ENCODE results near the gene ZNF790. TPM values are rescaled to one million over a fixed set of nuclear protein-coding genes. Genes with fewer than 3 reads are reported as not detected.

Gene ZNF790
- total and polyA plus RNA-seq, 2 of the 13 experiments (the other 11 are each of a cell fraction or from before 2014, with no cell fraction given), result 1.3 to 5.3 TPM

DNA sequence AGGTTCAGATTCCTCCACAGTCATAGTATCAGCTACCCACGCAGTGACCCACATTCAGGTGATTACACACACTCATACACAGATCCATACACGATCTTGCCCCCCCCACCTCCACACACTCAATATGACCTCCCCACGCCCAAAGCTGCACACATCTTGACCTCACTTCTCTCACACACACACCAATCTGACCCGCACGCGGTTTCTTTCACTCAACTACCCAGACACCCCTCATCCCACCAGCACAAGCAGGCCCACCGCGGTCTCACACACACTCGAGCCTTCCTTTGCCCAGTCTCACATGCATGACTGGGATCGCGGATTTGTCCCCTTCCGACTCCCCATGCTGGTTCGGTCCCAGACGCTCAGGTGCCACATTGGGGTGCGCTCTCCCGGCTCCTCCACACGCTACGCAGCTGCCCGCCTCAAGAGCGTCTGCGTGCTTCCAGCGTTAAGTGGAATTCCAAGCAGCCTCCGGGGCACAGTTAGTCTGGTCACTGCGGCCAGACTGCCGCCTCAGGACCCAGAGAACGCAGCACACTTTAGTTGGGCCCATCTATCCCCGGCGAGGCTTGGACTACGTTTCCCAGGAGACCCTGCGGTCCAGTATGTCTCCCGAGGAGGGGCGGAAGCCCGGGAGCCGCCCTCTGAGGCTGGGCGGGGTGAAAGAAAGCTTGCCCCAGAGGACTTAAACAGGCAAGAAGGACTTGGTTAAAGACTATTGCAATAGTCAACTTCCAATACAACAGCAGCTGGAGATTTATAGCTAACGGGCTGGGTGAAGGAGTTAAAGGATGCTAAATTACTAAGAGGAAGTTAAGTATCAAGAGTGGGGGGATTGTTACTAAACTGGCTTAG lies 11.7 kb upstream of the ZNF790 start (continued):
- no peak for TF ChIP-seq CERS6 (CRISPR knock-in tag; IDR thresholded peaks at IDR 0.05)
- TF ChIP-seq TSC22D2 (CRISPR knock-in tag; IDR thresholded peaks at IDR 0.05; ENCODE audit: borderline replicate concordance), result no peak
- no peak for TF ChIP-seq ZFP1 (CRISPR knock-in tag; IDR thresholded peaks at IDR 0.05)
- TF ChIP-seq HNRNPUL1 (IDR thresholded peaks at IDR 0.05; ENCODE audit: low read depth, low read length), result no peak
- TF ChIP-seq HNRNPLL (IDR thresholded peaks at IDR 0.05; ENCODE audit: low read depth, low read length, poor library complexity, severe bottlenecking), result peak; percentile 81
- TF ChIP-seq ARNT (IDR thresholded peaks at IDR 0.05), result no peak
- TF ChIP-seq ZMYM4 (CRISPR knock-in tag; IDR thresholded peaks at IDR 0.05), result peak; percentile 38; the same call in 1 of the 2 replicates
- TF ChIP-seq, protein P1, sequence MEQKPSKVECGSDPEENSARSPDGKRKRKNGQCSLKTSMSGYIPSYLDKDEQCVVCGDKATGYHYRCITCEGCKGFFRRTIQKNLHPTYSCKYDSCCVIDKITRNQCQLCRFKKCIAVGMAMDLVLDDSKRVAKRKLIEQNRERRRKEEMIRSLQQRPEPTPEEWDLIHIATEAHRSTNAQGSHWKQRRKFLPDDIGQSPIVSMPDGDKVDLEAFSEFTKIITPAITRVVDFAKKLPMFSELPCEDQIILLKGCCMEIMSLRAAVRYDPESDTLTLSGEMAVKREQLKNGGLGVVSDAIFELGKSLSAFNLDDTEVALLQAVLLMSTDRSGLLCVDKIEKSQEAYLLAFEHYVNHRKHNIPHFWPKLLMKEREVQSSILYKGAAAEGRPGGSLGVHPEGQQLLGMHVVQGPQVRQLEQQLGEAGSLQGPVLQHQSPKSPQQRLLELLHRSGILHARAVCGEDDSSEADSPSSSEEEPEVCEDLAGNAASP (CRISPR knock-in tag; IDR thresholded peaks at IDR 0.05; ENCODE audit: borderline replicate concordance), result 0 out of 2 replicates have a peak, but pooled peaks have one; percentile 15
- TF ChIP-seq ZNF710 (CRISPR knock-in tag; IDR thresholded peaks at IDR 0.05; ENCODE audit: borderline replicate concordance), result peak; percentile 70; the same call in 1 of the 2 replicates
- no peak for TF ChIP-seq SP4 (CRISPR knock-in tag; IDR thresholded peaks at IDR 0.05)
- no peak for TF ChIP-seq RAD51 (IDR thresholded peaks at IDR 0.05; ENCODE audit: borderline replicate concordance)
- peak; percentile 51 for TF ChIP-seq MAX (IDR thresholded peaks at IDR 0.05)
- TF ChIP-seq NFRKB (IDR thresholded peaks at IDR 0.05), result no peak
- TF ChIP-seq KLF15 (CRISPR knock-in tag; IDR thresholded peaks at IDR 0.05; ENCODE audit: borderline replicate concordance), result no peak
- no peak for TF ChIP-seq ZNF678 (CRISPR knock-in tag; IDR thresholded peaks at IDR 0.05)
- 0 out of 2 replicates have a peak, but pooled peaks have one; percentile 9 for TF ChIP-seq NKX3-1 (CRISPR knock-in tag; IDR thresholded peaks at IDR 0.05)
- no peak for TF ChIP-seq ZNF510 (CRISPR knock-in tag; IDR thresholded peaks at IDR 0.05; ENCODE audit: low read depth)
- TF ChIP-seq GTF3A (CRISPR knock-in tag; conservative IDR thresholded peaks at IDR 0.05), result no peak
- TF ChIP-seq ZNF850 (CRISPR knock-in tag; conservative IDR thresholded peaks at IDR 0.05), result 0 out of 2 replicates have a peak, but pooled peaks have one; percentile 87
- no peak for TF ChIP-seq ZSCAN9 (CRISPR knock-in tag; IDR thresholded peaks at IDR 0.05; ENCODE audit: borderline replicate concordance)
- peak; percentile 85 for TF ChIP-seq HCFC1 (IDR thresholded peaks at IDR 0.05; ENCODE audit: low read depth, low read length)
- TF ChIP-seq STAT6 (CRISPR knock-in tag; IDR thresholded peaks at IDR 0.05; ENCODE audit: borderline replicate concordance), result no peak
- TF ChIP-seq GLI4 (CRISPR knock-in tag; IDR thresholded peaks at IDR 0.05; ENCODE audit: borderline replicate concordance), result peak; percentile 67; the same call in 1 of the 2 replicates
